ENCODE data around the gene BCL2L2.

GRCh38 chr14:23349156-23349845, 42.7 kb downstream of the BCL2L2 start:
- TF ChIP-seq POLR2A (IDR thresholded peaks at IDR 0.05), result no peak
- TF ChIP-seq CTCF (IDR thresholded peaks at IDR 0.05), result no peak

Measured in esophagus squamous epithelium (tissue), 4 donors.